IMR-90 (cell line): Measurements from ENCODE around the gene COL17A1. TPM values are rescaled to one million over a fixed set of nuclear protein-coding genes. Genes with fewer than 3 reads are reported as not detected.

Experiments used
- ATAC-seq: fragments of 200-7000 bp; cut with Tn5 transposase; 2 replicates; pipeline ENCODE4 v1.9.1; 2020; ENCODE audit warnings: low read depth, mild to moderate bottlenecking, moderate library complexity
- BruUV-seq: library from RNA; stranded (reverse); fragments of 400-500 nt; replicated peaks from 2 replicates; lab custom pipeline; 2021; lab: Mats Ljungman, UMichigan
- CTCF ChIA-PET: fragments of 300-600 bp; formaldehyde crosslinking; extraction: SDS; loops from one replicate; lab custom pipeline; 2021; ENCODE audit warnings: antibody characterized with exemption; lab: Yijun Ruan, JAX
- POLR2A ChIA-PET: fragments of 300-600 bp; sonication (Branson Sonifier 250); formaldehyde crosslinking; loops from one replicate; lab custom pipeline; 2022; ENCODE audit warnings: antibody characterized with exemption; ENCODE audit not compliant: unreplicated experiment; lab: Charles Lee
- DNase-seq: peaks from one replicate; pipeline ENCODE4 v3.0.0; 2013
- H2AFZ ChIP-seq: replicated peaks from 2 replicates; pipeline ENCODE3; 2013; ENCODE audit warnings: low read length, mild to moderate bottlenecking; ENCODE audit not compliant: poor library complexity
- H2AK5ac ChIP-seq: 2 replicates; pipeline ENCODE4 v1.6.1; 2013; ENCODE audit warnings: low read depth, low read length, inconsistent platforms
- H2AK9ac ChIP-seq: replicated peaks from 2 replicates; pipeline ENCODE3; 2013; ENCODE audit warnings: mild to moderate bottlenecking, low read depth, low read length, moderate library complexity; ENCODE audit not compliant: poor library complexity
- H2BK120ac ChIP-seq: 2 replicates; pipeline ENCODE4 v1.6.1; 2013; ENCODE audit warnings: low read depth, low read length, inconsistent platforms
- H2BK15ac ChIP-seq: 3 replicates; pipeline ENCODE4 v1.6.1; 2013; ENCODE audit warnings: low read depth, low read length, inconsistent platforms
- H2BK20ac ChIP-seq: 2 replicates; pipeline ENCODE4 v1.6.1; 2013; ENCODE audit warnings: low read depth, mild to moderate bottlenecking, inconsistent platforms, low read length, moderate library complexity
- H2BK5ac ChIP-seq: 2 replicates; pipeline ENCODE4 v1.6.1; 2013; ENCODE audit warnings: mild to moderate bottlenecking, low read depth, low read length, inconsistent platforms; ENCODE audit not compliant: poor library complexity, severe bottlenecking
- H3K14ac ChIP-seq: replicated peaks from 2 replicates; pipeline ENCODE4 v1.6.1; 2013; ENCODE audit warnings: low read depth, low read length, inconsistent platforms
- H3K18ac ChIP-seq: 2 replicates; pipeline ENCODE4 v1.6.1; 2013; ENCODE audit warnings: low read depth, low read length, control low read depth
- H3K23ac ChIP-seq: 2 replicates; pipeline ENCODE4 v1.6.1; 2013; ENCODE audit warnings: low read depth, low read length, inconsistent platforms
- H3K27ac ChIP-seq: 2 replicates; pipeline ENCODE4 v1.5.1; 2013; ENCODE audit warnings: mild to moderate bottlenecking, control low read depth, low read length; ENCODE audit not compliant: insufficient read depth
- H3K27me3 ChIP-seq: 2 replicates; pipeline ENCODE4 v1.6.1; 2013; ENCODE audit warnings: low read length; ENCODE audit not compliant: control insufficient read depth, insufficient read depth
- H3K36me3 ChIP-seq: 2 replicates; pipeline ENCODE4 v1.6.1; 2013; ENCODE audit warnings: low read length, mixed read lengths; ENCODE audit not compliant: control insufficient read depth, insufficient read depth
- H3K4ac ChIP-seq: 2 replicates; pipeline ENCODE4 v1.6.1; 2013; ENCODE audit warnings: low read depth, low read length, inconsistent platforms
- H3K4me1 ChIP-seq: 2 replicates; pipeline ENCODE4 v1.6.1; 2013; ENCODE audit warnings: low read length, mixed read lengths; ENCODE audit not compliant: control insufficient read depth, insufficient read depth
- H3K4me2 ChIP-seq: 2 replicates; pipeline ENCODE4 v1.6.1; 2013; ENCODE audit warnings: low read depth, mild to moderate bottlenecking, control low read depth, low read length, moderate library complexity
- H3K4me3 ChIP-seq: 2 replicates; pipeline ENCODE4 v1.5.1; 2013; ENCODE audit warnings: low read depth, mild to moderate bottlenecking, control low read depth, low read length, moderate library complexity; ENCODE audit not compliant: insufficient read depth
- H3K56ac ChIP-seq: 2 replicates; pipeline ENCODE4 v1.6.1; 2013; ENCODE audit warnings: low read length, inconsistent platforms; ENCODE audit not compliant: insufficient read depth; ENCODE audit errors: extremely low read depth
- H3K79me1 ChIP-seq, 2 experiments: 2 replicates each; pipeline ENCODE4 v1.6.1; 2013; ENCODE audit warnings: low read length in 2 of 2, inconsistent platforms in 1 of 2, low read depth in 1 of 2
- H3K9ac ChIP-seq: 2 replicates; pipeline ENCODE4 v1.6.1; 2013; ENCODE audit warnings: low read depth, low read length, control low read depth
- H3K9me1 ChIP-seq: 2 replicates; pipeline ENCODE4 v1.6.1; 2013; ENCODE audit warnings: low read length, inconsistent platforms; ENCODE audit not compliant: insufficient read depth
- H3K9me3 ChIP-seq: 2 replicates; pipeline ENCODE4 v1.6.1; 2013; ENCODE audit warnings: low read length; ENCODE audit not compliant: control insufficient read depth, insufficient read depth
- H4K20me1 ChIP-seq: 2 replicates; pipeline ENCODE4 v1.6.1; 2013; ENCODE audit warnings: low read length, inconsistent platforms; ENCODE audit not compliant: insufficient read depth
- H4K5ac ChIP-seq: 2 replicates; pipeline ENCODE4 v1.6.1; 2013; ENCODE audit warnings: mild to moderate bottlenecking, low read depth, low read length, control low read depth
- H4K8ac ChIP-seq, 2 experiments: 2 replicates each; pipeline ENCODE4 v1.6.1; 2013; ENCODE audit warnings: low read depth in 2 of 2, low read length in 2 of 2, control low read depth in 1 of 2, inconsistent platforms in 1 of 2
- H4K91ac ChIP-seq: 2 replicates; pipeline ENCODE4 v1.6.1; 2013; ENCODE audit warnings: low read depth, low read length, inconsistent platforms; ENCODE audit not compliant: insufficient read depth
- FOS ChIP-seq: fragments of 150-350 bp; IDR thresholded peaks from 2 replicates; pipeline ENCODE4 v1.6.1; 2016; ENCODE audit warnings: low read depth, low read length
- MAFK ChIP-seq: IDR thresholded peaks from 2 replicates; pipeline ENCODE4 v1.6.1; 2012; ENCODE audit warnings: low read depth, low read length, improper control_type of control experiment
- POLR2A ChIP-seq: IDR thresholded peaks from 2 replicates; pipeline ENCODE4 v1.6.1; 2012; ENCODE audit warnings: mild to moderate bottlenecking, low read depth, low read length
- WGBS, 2 experiments: methylation state at CpG; one replicate each; pipeline versions ENCODE4 v1.1.5 to v1.1.7; 2013; ENCODE audit warnings: missing lambda C conversion rate in 2 of 2; ENCODE audit not compliant: insufficient read length in 1 of 2; ENCODE audit errors: extremely low coverage in 2 of 2; 5-methylcytosine and 5-hydroxymethylcytosine counted together
- dilution Hi-C: fragments of 300-500 bp; cut with HindIII; formaldehyde crosslinking; loops from one replicate; pipeline ENCODE4 v1.14.3; 2018; ENCODE audit warnings: low sequenced_read_pairs; ENCODE audit not compliant: unreplicated experiment
- in situ Hi-C: fragments of 300-500 bp; cut with MboI; formaldehyde crosslinking; loops from 3 replicates; pipeline ENCODE4 v1.14.3; 2019; ENCODE audit warnings: low sequenced_read_pairs, inconsistent platforms, mixed read lengths
- intact Hi-C: fragments of 100-400 bp; cut with micrococcal nuclease; formaldehyde crosslinking; loops from 2 replicates; pipeline ENCODE4 v1.10.0; 2022
- polyA plus RNA-seq, 3 experiments: library from polyadenylated mRNA; depleted of rRNA; stranded (reverse); fragments of >200 nt; gene quantifications; 2 replicates each; pipeline ENCODE4 v1.2.3, GENCODE V29; 2012; ENCODE audit warnings: low replicate concordance in 1 of 3
- total RNA-seq: library from RNA; depleted of rRNA; stranded (reverse); fragments of >200 nt; gene quantifications from 2 replicates; pipeline ENCODE4 v1.2.3, GENCODE V29; 2012

Gene COL17A1
- total and polyA plus RNA-seq, 2 of the 4 experiments (the other 2 are of a cell fraction) = 0.14 to 0.18 TPM

DNA sequence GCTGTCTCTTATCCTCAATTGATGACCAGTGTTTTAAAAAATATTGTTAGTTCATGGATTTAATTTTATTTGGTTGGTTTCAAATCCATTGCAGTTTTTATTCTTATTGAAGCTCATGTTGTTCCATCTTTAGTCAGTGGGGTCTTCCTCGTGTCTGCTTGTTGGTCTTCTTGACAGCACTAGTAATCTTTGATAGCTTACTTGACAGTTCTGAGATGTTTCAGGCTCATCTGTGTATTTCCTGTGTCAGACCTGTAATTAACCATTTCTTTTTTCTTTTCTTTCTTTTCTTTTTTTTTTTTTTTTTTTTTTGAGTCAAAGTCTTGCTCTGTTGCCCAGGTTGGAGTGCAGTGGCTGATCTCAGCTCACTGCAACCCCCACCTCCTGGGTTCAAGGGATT lies 90.5 kb downstream of the COL17A1 start:
- WGBS, 2 experiments = no CpG with 5 or more reads among the region's 1 CpG
- CTCF ChIA-PET = no interaction called here
- H4K20me1 ChIP-seq = peaks cover 2% of the 10 kb centered on the region; the same call in 1 of the 2 replicates

More for the DNA sequence above, 90.5 kb downstream of the COL17A1 start:
- no peak overlapping the region for H4K91ac ChIP-seq
- H4K8ac ChIP-seq = no peak overlapping the region
- no peak overlapping the region for H2AK9ac ChIP-seq
- no peak for DNase-seq
- intact Hi-C loops = no loop called here
- H2BK15ac ChIP-seq = no peak overlapping the region
- no peak overlapping the region for H3K27ac ChIP-seq
- POLR2A ChIA-PET = no interaction called here
- no peak for ATAC-seq
- H3K56ac ChIP-seq = no peak overlapping the region
- H3K36me3 ChIP-seq = peaks cover 4% of the 10 kb centered on the region; the same call in 1 of the 2 replicates
- no peak overlapping the region for H3K9ac ChIP-seq
- H2BK120ac ChIP-seq = no peak overlapping the region
- no peak overlapping the region for H2AFZ ChIP-seq
- H3K4ac ChIP-seq = no peak overlapping the region
- H3K4me1 ChIP-seq = peaks cover 2% of the 10 kb centered on the region
- BruUV-seq = no TSS peak
- no peak overlapping the region for H2BK20ac ChIP-seq
- no peaks in the 10 kb centered on the region for H3K27me3 ChIP-seq
- dilution Hi-C loops = no loop called here
- no peak overlapping the region for H3K18ac ChIP-seq
- TF ChIP-seq FOS (no peak), MAFK (no peak), POLR2A (no peak)
- in situ Hi-C loops = no loop called here
- no peaks in the 10 kb centered on the region for H3K9me3 ChIP-seq
- H3K4me3 ChIP-seq = no peak overlapping the region
- H2AK5ac ChIP-seq = no peak overlapping the region
- H3K4me2 ChIP-seq = no peak overlapping the region
- peaks cover 9 to 19% of the 10 kb centered on the region in 2 experiments; a peak in 3 of 4 replicates for H3K79me1 ChIP-seq
- no peak overlapping the region for H3K14ac ChIP-seq
- H4K5ac ChIP-seq = no peak overlapping the region
- H3K23ac ChIP-seq = no peak overlapping the region
- H2BK5ac ChIP-seq = no peak overlapping the region
- H3K9me1 ChIP-seq = peaks cover 1% of the 10 kb centered on the region
